Stimulated activated CD8-positive, alpha-beta memory T cell treated with anti-CD3 and anti-CD28 coated beads, Interleukin-2, amount 100 ng/mL, for 48 hours (primary cell): ENCODE results near the gene TLX3.

ENCODE experiments used
- DNase-seq, 2 donors: peaks; one replicate each; pipeline ENCODE4 v3.0.0-alpha.2; 2020; ENCODE audit warnings: low read depth in 2 of 2

Gene TLX3

DNA sequence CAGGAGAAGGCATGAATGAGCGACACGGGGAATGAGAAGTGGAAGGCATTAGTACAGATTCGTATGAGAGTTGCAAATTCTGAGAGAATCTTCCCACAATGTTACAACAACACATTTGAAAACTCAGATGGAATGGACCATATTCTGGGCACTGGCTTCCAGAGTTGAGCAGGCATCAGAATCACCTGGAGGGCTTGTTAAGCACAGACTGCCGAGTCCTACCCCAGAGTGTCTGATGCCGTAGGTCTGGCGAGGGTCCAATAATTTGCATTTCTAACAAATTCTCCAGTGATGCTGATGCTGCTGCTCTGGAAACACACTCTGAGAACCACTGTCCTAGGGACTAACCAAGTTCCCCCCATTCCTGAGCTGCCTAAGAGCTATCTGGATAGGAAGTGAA is 2.9 kb upstream of the TLX3 start:
- DNase-seq, result no peak

DNA sequence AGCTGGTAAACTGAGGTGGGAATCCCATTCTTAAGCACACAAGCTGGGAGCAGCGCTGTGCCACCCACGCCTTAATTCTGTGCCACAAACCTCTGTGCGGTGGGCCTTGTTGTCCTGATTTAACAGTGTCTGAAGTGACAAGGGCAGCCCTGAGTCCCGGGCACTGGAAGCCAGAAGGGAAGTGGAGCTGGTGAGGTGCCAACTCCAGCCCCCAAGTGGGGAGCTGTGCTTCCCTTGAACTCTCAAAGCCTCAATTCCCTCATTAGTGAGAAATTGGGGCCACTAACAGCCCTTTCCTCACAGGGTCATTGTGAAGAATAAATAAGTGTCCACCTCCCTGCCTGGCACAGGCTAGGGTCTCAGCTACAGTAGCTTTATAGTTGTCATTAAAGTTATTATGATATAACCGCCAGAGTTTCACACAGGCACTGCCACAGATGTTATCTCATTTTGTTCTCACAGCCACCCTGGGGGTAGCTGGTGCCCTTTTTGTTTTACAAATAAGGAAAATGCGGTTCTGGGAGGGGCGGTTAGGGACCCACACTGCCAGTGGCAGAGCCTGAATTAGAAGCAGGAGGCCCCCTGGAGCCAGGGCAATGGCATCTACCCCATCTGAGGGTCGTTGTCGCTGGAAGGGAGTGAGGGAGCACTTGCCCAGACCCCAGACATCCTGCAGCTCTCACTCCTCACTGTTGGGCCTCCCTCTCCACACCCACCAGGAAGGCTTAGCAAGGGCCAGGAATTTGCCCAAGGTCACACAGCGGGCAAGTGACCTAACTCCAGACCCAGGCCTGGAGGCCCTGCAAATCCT is 2.1 kb upstream of the TLX3 start:
- DNase-seq, result no peak

DNA sequence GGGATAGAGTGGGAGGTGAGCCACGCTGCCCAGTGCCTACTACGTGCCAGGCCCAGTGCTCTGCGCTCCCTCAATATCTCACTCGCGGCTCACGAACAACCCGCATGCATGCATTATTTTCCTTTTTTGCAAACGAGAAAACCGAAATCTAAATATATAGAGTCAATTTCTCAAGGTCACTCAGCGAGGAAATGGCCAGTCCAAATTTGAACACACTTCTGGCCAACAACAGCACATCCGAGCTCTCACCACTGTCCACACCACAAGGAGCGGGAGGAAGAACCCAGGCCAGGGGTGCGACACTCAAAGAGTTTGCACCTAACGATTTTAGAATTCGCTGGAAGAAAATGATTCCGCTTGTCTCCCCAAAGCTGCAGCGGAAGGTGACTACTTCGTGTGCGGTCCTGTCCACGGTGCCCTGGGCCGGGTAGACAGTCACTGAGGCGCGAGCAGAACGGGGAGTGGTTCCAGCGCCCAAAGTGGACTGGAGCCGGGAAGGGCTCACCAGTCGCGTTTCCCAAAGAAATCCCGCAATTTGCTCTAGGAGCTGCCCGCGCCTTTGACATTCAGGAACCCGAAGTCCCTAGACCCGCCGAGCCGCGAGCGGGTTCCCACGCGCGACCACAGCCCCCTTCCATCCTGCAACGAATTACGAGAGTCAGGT is 1.1 kb upstream of the TLX3 start:
- no peak for DNase-seq

- no peak for DNase-seq
Measured at GRCh38 chr5:171309276-171310211, 496 bp downstream of the TLX3 start.

DNA sequence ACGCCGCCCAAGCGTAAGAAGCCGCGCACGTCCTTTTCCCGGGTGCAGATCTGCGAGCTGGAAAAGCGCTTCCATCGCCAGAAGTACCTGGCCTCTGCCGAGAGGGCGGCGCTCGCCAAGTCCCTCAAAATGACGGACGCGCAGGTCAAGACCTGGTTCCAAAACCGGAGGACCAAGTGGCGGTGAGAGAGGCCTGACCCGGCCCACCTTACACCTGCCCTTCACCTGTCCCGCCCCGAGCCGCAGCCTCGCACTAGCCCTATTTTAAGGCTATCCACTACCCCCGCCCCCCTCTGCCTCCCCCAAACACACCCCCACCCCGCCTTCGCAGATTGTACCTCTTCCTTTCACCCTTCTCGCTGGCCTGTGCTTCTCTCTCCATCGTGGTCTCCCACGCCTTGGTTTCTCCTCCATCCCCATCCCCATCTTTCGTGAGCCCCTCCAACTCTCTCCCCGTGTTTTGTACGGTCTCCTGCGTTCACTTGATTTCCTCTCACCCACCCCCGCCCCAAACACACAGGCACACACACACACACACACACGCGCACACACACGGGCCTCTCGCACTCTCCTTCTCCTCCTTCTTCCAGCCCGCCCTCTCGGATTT is 1.3 kb downstream of the TLX3 start:
- no peak for DNase-seq

GRCh38 chr5:171310819-171311321 is 1.8 kb downstream of the TLX3 start:
- DNase-seq, result no peak

DNA sequence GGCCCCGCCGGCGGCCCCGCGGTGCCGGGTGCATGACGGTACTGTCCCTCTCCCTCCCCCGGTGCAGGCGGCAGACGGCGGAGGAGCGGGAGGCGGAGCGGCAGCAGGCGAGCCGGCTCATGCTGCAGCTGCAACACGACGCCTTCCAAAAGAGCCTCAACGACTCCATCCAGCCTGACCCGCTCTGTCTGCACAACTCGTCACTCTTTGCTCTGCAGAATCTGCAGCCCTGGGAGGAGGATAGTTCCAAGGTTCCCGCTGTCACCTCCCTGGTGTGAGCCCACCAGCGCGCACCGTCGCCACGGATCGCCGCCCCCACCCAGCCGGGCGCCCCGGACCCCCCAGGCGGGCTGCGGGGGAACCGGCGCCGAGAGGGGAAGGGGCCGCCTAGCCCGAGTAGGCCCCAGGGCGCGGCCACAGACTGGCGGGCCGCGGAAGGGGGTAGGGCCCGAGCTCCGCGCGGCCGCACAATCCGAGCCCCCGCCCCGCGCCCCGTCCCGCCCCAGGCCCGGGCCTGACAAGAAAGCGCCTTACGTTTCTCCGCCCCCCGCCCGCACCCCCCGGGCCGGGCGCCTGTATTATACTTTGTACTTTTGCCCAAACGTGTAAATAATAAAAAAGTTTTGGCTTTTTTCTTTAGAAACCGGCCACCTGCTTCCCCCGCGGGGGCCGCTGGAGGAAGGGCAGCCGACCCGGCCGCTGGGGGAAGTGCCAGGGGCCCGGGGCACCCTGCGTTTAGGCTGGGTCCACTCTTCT is 2.5 kb downstream of the TLX3 start:
- DNase-seq, result no peak

GRCh38 chr5:171312129-171312974 is 3.3 kb downstream of the TLX3 start:
- no peak for DNase-seq

DNA sequence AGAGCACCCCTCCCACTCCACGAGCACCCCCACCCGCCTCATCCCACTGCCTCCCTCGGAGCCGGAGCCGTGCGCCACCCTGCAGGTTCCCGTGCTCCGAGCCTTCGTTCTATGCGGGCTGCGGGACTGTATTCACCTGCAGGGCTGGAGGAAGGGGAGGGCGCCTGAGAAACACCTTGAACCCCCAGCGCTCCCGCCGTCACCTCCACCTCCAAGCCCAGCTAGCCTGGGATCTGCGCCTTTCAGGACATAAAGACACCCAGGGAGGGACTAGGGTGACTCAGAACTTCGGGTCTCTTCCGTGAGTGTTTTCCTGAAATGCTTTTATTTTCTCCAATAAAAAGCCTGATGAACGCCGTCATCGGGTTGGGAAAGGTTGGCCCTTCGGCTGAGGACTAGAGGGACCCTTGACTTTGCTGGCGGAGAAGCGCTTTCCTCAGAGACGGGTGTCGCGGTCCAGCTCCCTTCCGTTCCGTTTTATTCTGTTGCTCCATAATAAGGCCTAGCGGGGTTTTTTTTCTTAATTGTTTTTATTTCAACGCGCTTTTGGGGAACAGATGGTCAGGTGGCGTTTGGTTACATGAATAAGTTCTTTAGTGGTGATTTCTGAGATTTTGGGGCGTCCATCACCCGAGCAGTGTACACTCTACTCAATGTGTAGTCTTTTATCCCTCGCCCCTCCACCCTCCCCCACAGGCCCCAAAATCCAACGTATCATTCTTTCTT is 4.6 kb downstream of the TLX3 start:
- no peak for DNase-seq

DNA sequence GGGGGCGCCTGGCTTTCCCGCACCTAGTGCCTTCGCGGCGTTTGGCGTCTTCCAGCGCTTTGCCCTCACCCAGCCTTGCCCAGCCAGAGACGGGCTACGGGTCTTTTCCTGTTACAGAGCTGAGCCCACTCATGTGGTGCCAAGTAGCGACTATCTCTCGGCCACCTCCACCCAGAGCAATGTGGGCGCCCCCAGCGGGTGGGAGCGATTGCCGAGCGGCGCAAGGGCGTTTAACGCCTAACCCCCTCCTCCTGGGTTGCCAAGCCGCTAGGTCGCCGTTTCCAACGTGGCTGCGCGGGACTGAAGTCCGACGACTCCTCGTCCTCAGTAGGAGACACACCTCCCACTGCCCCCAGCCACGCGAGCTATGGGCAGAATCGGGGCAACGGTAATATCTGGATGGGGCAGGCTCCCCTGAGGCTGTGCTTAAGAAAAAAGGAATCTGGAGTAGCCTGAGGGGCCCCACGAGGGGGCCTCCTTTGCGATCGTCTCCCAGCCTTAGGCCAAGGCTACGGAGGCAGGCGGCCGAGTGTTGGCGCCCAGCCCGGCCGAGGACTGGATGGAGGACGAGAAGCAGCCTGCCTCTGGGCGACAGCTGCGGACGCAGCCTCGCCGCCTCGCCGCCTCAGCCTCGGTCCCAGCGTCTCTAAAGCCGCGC is 5.8 kb downstream of the TLX3 start:
- DNase-seq, result no peak

DNA sequence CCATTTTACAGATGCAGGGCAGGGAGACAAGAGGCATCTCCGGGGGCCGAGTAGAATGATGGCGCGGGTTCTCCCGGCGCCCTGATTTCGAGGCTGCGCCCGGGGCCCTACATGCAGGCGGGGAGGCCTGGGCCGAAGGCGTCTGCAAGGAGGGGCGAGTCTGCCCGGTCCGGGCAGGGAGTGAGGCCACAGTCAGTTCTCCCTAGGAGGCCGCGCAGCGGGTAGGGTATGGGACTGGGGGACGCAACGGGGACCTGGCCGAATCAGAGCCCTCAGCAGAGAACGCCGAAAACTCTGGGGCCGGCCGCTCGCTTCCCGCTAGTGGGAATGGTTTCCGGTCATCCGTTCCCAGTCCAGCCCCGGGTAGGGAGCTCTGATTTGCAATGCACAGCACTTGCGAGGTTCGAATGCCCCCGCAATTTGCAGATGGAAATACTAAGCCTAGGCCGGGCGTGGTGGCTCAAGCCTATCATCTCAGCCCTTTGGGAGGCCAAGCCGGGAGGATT is 6.4 kb downstream of the TLX3 start:
- DNase-seq, result no peak

- DNase-seq, result no peak
Measured at GRCh38 chr5:171315925-171316257, 6.8 kb downstream of the TLX3 start.

DNA sequence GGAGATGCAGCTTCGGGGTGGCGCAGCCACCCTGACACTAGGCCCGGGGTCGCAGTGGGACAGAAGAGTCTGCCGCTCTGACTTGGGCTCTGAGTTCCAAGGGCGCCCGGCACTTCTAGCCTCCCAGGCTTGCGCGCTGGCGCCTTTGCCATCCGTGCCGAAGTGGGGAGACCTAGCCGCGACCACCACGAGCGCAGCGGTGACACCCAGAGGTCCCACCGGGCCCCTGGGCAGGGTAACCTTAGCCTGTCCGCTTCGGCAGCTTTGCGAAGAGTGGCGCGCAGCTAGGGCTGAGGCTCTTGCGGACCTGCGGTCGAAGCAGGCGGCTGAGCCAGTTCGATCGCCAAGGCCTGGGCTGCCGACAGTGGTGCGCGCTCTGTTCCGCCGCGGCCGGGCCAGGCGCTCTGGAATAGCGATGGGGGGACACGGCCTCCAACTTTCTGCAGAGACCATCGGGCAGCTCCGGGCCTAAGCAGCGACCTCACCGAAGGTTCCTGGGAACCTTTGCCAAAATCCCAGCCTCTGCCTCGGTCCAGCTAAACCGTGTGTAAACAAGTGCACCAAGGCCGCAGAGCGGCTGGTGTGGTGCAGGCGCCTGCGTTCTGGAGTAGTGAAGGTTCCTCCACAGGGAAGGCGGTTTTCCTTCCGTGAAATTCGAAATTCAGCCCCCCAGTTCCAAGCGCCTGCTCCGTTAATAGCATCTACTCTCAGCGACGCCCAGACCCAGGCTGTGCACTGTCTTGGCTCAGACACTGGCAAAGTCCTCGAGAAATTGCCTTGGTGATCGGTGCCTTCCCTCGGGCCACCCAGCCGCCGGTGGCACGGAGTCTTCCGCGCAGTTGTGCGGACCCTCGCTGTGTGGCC is 7.4 kb downstream of the TLX3 start:
- no peak for DNase-seq

DNA sequence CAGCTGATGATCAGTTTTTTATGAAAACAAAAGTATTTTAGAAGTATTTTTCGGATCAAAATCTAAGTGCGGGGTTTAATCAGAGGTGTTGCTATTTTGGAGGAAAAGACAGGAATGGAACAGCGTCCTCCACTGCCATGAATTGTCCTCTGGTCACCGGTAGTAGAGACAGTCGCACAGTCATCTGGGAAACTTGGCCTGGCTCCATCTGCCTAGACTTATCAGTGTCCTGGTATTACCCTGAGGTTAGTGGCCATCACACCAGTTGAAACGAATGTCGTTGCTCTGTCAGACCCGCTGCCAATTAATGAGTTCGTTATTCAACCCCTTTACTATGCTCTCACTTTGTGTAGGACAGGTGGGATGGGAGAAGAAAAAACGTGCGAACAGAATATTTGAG is 8.2 kb downstream of the TLX3 start:
- no peak for DNase-seq

GRCh38 chr5:171318026-171318425 is 9.0 kb downstream of the TLX3 start:
- DNase-seq, result no peak

- no peak for DNase-seq
Measured at GRCh38 chr5:171321447-171321846, 12.4 kb downstream of the TLX3 start.

GRCh38 chr5:171322527-171322926 is 13.5 kb downstream of the TLX3 start:
- DNase-seq, result no peak

GRCh38 chr5:171323007-171323406 is 14.0 kb downstream of the TLX3 start:
- no peak for DNase-seq
